CD4-positive, CD25-positive, alpha-beta regulatory T cell (primary cell): ENCODE measurements around the gene HOXD8. TPM values are rescaled to one million over a fixed set of nuclear protein-coding genes. Genes with fewer than 3 reads are reported as not detected.

Experiments used
- ATAC-seq, 2 donors: fragments of 150-1000 bp; cut with Tn5 transposase; one replicate each; pipeline ENCODE4 v1.10.0; 2021; ENCODE audit warnings: low read depth in 2 of 2, moderate number of reproducible peaks in 2 of 2, moderate library complexity in 1 of 2
- DNase-seq, 3 donors: peaks; one replicate each; pipeline versions ENCODE4 v3.0.0 to v3.0.0-alpha.2; 2012 to 2022; ENCODE audit warnings: mixed read lengths in 1 of 3
- H3K27ac ChIP-seq: one replicate; pipeline ENCODE4 v1.7.0; 2013; ENCODE audit warnings: mild to moderate bottlenecking, low read length; ENCODE audit not compliant: insufficient read depth, poor library complexity, severe bottlenecking
- H3K27me3 ChIP-seq: one replicate; pipeline ENCODE4 v1.7.0; 2013; ENCODE audit warnings: low read length; ENCODE audit not compliant: control insufficient read depth, insufficient read depth
- H3K36me3 ChIP-seq: one replicate; pipeline ENCODE4 v1.7.0; 2013; ENCODE audit warnings: mild to moderate bottlenecking, low read length, moderate library complexity; ENCODE audit not compliant: control insufficient read depth, insufficient read depth
- H3K4me1 ChIP-seq: 2 replicates; pipeline ENCODE4 v1.7.0; 2013; ENCODE audit warnings: mild to moderate bottlenecking, low read length; ENCODE audit not compliant: insufficient read depth, control insufficient read depth, poor library complexity, severe bottlenecking
- H3K4me3 ChIP-seq: one replicate; pipeline ENCODE4 v1.7.0; 2013; ENCODE audit warnings: low read depth, mild to moderate bottlenecking, low read length, moderate library complexity
- H3K9me3 ChIP-seq, 2 experiments: 1 replicate in 1 of 2; 2 replicates in 1 of 2; pipeline ENCODE4 v1.7.0; 2013; ENCODE audit warnings: low read length in 2 of 2, mild to moderate bottlenecking in 1 of 2, moderate library complexity in 1 of 2; ENCODE audit not compliant: control insufficient read depth in 2 of 2
- H3K27ac Mint-ChIP-seq, 3 donors: one replicate each; pipeline ENCODE4 v1.8.0; 2020 to 2022; ENCODE audit warnings: mild to moderate bottlenecking in 3 of 3, mixed read lengths in 3 of 3, moderate library complexity in 2 of 3
- H3K27me3 Mint-ChIP-seq: one replicate; pipeline ENCODE4 v1.8.0; 2022; ENCODE audit warnings: mild to moderate bottlenecking, mixed read lengths
- H3K36me3 Mint-ChIP-seq: one replicate; pipeline ENCODE4 v1.8.0; 2020; ENCODE audit warnings: mixed read lengths
- H3K4me1 Mint-ChIP-seq, 4 donors: one replicate each; pipeline ENCODE4 v1.8.0; 2020 to 2022; ENCODE audit warnings: mixed read lengths in 4 of 4, mild to moderate bottlenecking in 1 of 4
- H3K4me3 Mint-ChIP-seq, 4 donors: one replicate each; pipeline ENCODE4 v1.8.0; 2020 to 2022; ENCODE audit warnings: mild to moderate bottlenecking in 4 of 4, mixed read lengths in 4 of 4, moderate library complexity in 3 of 4
- H3K9me3 Mint-ChIP-seq, 7 donors: one replicate each; pipeline ENCODE4 v1.8.0; 2020 to 2022; ENCODE audit warnings: mixed read lengths in 7 of 7, mild to moderate bottlenecking in 3 of 7, moderate library complexity in 2 of 7
- polyA plus RNA-seq, 4 donors: library from polyadenylated mRNA; unstranded; fragments of 300-500 nt; fragmentation: Illumina TruSeq; gene quantifications; one replicate each; pipeline ENCODE4 v1.2.3, GENCODE V29; 2021
- total RNA-seq: library from RNA; stranded (reverse); gene quantifications from one replicate; pipeline ENCODE4 v1.2.3, GENCODE V29; 2022

Gene HOXD8
- total and polyA plus RNA-seq, 5 donors from 2014 or later: not detected

DNA sequence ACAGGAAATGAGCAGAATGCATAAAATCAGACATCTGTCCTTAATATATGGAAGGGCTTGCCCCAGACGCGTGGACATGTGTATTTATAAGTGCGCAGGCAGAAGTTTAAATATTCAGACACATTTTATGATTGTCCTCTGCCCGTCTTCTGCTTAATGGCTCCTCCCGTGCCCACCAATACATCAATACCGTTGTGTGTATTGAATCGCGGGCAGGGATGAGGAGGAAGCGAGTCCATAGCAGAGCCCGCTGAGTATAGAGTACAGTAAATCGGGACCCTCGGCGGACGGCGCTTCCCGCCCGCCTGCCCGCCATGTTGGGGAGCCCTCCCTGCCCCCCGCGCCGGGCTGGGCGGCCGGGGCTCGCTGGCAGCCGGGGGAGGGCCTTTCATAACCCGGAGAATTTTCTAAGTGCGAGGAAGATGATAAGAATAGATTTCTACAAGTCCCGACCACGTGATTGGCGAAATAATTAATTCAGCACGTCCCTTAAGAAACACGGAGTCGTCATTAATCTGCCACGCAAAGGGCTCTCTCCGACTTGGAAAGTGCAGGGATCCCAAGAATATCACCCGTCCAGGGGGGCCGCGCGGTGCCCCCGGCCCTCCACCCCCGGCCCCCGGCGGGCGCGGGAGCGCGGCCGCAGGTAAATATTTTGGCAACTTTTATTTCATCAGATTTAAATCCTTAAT, 27.4 kb downstream of the HOXD8 start, which contains the start of gene HOXD3:
HOXD3 (plus strand) TSS at position 501 of the 692 bp plus-strand sequence. CDS start 11,808 bp downstream, outside the sequence.
- ATAC-seq: no peak
- no peaks in the 10 kb centered on the region for H3K36me3 Mint-ChIP-seq
- DNase-seq: no peak
- Histone ChIP-seq H3K4me1 (peaks cover 6% of the 10 kb centered on the region), H3K36me3 (no peaks in the 10 kb centered on the region), H3K27me3 (peaks cover 36% of the 10 kb centered on the region), H3K4me3 (no peak within 1 kb of the TSS), H3K27ac (no peak within 1 kb of the TSS), H3K9me3 (peaks cover 0 to 3% of the 10 kb centered on the region in 2 experiments)
- H3K27ac Mint-ChIP-seq: no peak within 1 kb of the TSS
- peak within 1 kb of the TSS; percentile 22 to 57 (median 44) for H3K4me3 Mint-ChIP-seq
- peaks cover 0 to 14% (median 3%) of the 10 kb centered on the region in 4 donors for H3K4me1 Mint-ChIP-seq
- H3K27me3 Mint-ChIP-seq: peaks cover 91% of the 10 kb centered on the region
- peaks cover 0 to 5% (median 0%) of the 10 kb centered on the region in 7 donors for H3K9me3 Mint-ChIP-seq

DNA sequence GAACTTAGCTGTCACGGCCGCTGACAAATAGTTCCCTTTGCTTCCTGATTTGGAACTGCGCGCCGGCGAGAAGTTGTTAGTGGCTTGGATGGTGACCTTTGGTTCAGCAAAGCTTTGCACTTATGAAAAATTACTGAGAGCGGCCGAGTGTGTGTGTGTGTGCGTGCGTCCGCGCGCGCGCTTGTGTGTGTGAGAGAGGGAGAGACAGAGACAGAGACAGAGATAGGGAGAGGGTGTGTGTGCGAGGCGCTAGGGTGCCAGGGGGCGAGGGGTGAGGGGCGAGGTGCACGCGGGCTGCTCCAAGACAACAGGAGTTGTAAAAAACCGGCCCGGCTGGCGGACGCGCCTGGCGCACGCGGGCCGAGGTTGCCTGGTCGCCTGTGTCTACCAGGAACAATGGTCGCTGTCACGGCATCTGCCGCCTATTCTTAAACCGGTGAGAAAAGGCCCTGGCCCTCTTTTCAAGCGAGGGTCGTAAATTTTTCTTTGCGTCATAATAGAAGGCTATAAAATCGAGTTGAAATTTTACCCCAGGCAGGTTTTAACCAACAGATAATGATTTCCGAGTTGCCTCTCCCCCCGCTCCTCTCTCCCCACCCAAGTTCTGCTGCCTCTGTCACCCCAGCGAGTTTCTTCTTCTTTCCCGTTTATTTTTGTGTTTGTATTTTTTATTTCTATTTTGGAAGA, 28.1 kb downstream of the HOXD8 start:
- Mint-ChIP-seq H3K27me3 (peaks cover 93% of the 10 kb centered on the region), H3K36me3 (no peaks in the 10 kb centered on the region), H3K9me3 (peaks cover 0 to 5% (median 0%) of the 10 kb centered on the region in 7 donors), H3K27ac (no peak overlapping the region), H3K4me1 (peaks cover 0 to 15% (median 3%) of the 10 kb centered on the region in 4 donors), H3K4me3 (peak overlapping the region in 3 of 4 donors; percentile 22 to 49 (median 33))
- DNase-seq (no peak), ATAC-seq (no peak)
- Histone ChIP-seq H3K4me1 (peaks cover 6% of the 10 kb centered on the region), H3K27ac (no peak overlapping the region), H3K4me3 (no peak overlapping the region), H3K27me3 (peaks cover 39% of the 10 kb centered on the region), H3K36me3 (no peaks in the 10 kb centered on the region), H3K9me3 (peaks cover 0 to 3% of the 10 kb centered on the region in 2 experiments)

DNA sequence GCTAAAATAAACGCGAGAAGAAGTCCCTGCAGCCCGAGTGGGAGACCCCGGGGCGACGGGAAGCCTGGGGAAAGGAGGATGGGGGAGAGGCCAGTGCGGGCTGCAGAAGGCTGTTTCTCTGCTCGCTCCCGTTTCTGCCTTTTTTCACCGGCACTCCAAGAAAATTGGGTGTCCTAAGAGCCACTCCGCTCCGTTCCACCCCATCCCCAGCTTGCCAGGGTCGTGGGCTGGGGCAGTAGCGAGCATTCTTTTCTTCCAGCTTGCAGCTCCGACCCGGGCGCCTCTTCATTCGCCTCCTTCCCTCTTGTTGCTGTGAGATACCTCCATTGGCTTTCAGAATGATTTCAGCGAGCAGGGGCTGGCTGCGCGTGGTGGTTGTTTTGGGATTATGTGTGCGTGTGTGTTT, 28.7 kb downstream of the HOXD8 start:
- H3K27ac ChIP-seq: no peak overlapping the region
- DNase-seq: no peak
- H3K27me3 ChIP-seq: peaks cover 41% of the 10 kb centered on the region
- H3K9me3 ChIP-seq: peaks cover 0 to 3% of the 10 kb centered on the region in 2 experiments
- Mint-ChIP-seq H3K27ac (no peak overlapping the region), H3K4me1 (peaks cover 0 to 15% (median 3%) of the 10 kb centered on the region in 4 donors), H3K9me3 (peaks cover 0 to 6% (median 0%) of the 10 kb centered on the region in 7 donors), H3K36me3 (no peaks in the 10 kb centered on the region), H3K27me3 (peaks cover 92% of the 10 kb centered on the region), H3K4me3 (peak overlapping the region in 1 of 4 donors; percentile 48)
- no peaks in the 10 kb centered on the region for H3K36me3 ChIP-seq
- no peak overlapping the region for H3K4me3 ChIP-seq
- H3K4me1 ChIP-seq: peaks cover 6% of the 10 kb centered on the region
- no peak for ATAC-seq

DNA sequence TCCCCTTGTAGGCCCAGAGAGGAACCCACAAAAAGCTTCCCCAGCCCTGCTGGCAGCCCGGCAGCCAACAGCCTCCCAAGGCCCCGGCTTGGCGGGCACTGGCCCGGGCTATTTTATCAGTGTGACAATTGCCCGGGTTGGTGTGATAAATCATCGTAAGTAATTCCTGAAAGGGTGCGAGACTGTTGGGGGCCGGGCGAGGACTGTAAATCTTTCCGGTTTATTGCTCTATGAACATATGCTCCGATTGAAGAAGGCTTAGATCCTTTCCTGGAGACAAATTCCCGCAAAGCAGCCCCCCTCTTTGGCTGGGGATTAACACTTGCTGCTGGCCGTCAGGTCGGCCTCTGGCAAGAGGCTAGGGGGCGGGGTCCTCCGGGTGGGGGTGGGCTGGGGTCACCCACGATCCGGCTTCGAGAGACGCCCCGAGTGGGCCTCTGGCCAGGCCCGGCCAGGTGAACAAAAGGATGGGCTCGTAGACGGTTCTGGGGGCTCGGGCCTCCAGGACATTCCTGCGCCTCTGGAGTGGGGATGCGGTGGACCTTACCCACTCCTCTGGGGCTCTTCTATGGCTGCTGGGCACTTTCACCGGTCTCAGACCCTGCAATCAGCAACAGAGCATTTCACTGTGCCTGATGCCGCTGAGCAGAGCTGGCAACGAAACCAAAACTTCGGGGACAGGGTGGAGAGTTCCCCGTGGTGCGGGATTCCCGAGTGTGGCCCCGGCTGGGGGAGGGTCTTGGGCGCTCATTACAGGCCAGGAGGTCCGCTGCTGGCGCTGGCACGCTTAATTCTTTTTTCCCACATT, 29.6 kb downstream of the HOXD8 start:
- peaks cover 6% of the 10 kb centered on the region for H3K4me1 ChIP-seq
- no peak overlapping the region for H3K4me3 ChIP-seq
- ATAC-seq: no peak
- Mint-ChIP-seq H3K27me3 (peaks cover 92% of the 10 kb centered on the region), H3K4me3 (peak overlapping the region in 2 of 4 donors; percentile 38 to 61), H3K4me1 (peaks cover 0 to 15% (median 3%) of the 10 kb centered on the region in 4 donors), H3K36me3 (peaks cover under 1% of the 10 kb centered on the region), H3K9me3 (peaks cover 0 to 12% (median 0%) of the 10 kb centered on the region in 7 donors), H3K27ac (no peak overlapping the region)
- no peak overlapping the region for H3K27ac ChIP-seq
- peaks cover 0 to 3% of the 10 kb centered on the region in 2 experiments for H3K9me3 ChIP-seq
- no peaks in the 10 kb centered on the region for H3K36me3 ChIP-seq
- H3K27me3 ChIP-seq: peaks cover 43% of the 10 kb centered on the region
- DNase-seq: no peak

DNA sequence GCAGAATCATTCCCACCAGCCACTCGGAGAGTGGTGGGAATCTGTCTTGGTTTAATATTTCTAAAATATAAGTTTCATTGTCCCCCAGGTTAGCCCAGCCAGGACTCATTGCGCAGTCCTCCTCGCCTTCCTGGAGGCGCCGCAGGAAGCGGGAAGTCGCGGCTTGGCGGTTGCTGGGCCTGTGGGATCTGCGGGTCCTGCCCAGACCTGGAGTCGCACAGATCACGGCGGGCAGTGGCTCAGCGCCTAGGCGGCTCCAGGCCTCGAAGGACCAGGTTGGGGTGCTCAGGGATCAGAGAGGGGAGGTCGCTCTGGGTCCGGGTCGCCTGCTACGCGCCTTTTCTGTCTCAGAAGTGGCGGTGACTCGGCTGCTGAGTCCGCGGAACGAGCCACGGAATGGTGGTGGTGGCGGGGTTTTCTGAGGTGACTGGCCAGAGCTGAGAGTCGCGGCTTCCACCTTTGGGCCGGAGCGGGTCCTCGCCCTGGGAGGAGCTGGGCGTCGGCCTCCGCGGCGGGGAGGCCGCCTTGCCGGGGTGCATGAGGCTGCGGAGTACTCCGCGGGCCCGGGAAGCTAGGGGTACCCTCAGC, 30.3 kb downstream of the HOXD8 start:
- ATAC-seq (no peak), DNase-seq (no peak)
- H3K36me3 ChIP-seq: no peaks in the 10 kb centered on the region
- peaks cover 0 to 18% (median 3%) of the 10 kb centered on the region in 4 donors for H3K4me1 Mint-ChIP-seq
- H3K27ac ChIP-seq: no peak overlapping the region
- H3K27me3 Mint-ChIP-seq: peaks cover 92% of the 10 kb centered on the region
- H3K4me1 ChIP-seq: peaks cover 6% of the 10 kb centered on the region
- H3K27me3 ChIP-seq: peaks cover 43% of the 10 kb centered on the region
- peaks cover 0 to 12% (median 4%) of the 10 kb centered on the region in 7 donors for H3K9me3 Mint-ChIP-seq
- H3K4me3 Mint-ChIP-seq: peak overlapping the region in 1 of 4 donors; percentile 61
- H3K4me3 ChIP-seq: no peak overlapping the region
- H3K36me3 Mint-ChIP-seq: peaks cover 4% of the 10 kb centered on the region
- no peak overlapping the region for H3K27ac Mint-ChIP-seq
- peaks cover 0 to 3% of the 10 kb centered on the region in 2 experiments for H3K9me3 ChIP-seq

DNA sequence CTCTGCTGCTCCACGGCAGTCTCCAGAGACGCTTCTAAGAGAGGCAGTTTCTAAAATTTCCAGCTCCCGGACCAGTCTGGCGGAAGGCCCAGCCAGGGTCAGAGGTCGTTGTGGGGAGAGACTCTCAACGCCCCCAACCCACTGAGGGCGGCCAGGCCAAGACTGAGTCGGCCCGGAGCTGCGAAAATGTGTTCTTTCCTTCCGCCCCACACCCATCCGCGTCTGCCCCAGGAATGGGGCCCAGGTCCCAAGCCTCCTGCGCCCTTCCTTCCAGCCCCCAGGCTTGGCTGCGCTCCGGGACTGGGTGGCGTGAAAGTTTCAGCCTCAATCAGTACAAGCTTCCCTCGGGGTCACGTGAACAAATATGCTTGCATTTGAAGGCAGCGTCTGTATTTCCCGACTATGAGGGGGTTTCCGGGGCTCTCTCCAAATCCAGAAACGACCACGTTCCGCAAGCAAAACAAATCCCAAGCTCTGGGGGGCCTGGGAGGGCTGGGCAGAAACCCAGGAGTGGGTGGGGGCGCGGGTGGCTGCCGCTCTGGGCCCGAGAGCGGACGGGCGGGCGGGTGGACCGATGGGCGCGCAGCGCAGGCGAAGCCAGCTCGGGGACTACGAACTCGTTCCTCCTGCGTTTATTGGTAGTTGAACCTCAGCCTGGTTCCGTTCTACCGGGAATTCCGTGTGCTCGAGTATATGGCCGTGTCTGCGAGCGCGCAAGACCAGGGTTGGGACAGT, 30.9 kb downstream of the HOXD8 start:
- H3K27me3 ChIP-seq: peaks cover 38% of the 10 kb centered on the region
- no peak overlapping the region for H3K27ac ChIP-seq
- H3K36me3 ChIP-seq: no peaks in the 10 kb centered on the region
- peaks cover 0 to 12% (median 4%) of the 10 kb centered on the region in 7 donors for H3K9me3 Mint-ChIP-seq
- DNase-seq (no peak), ATAC-seq (no peak)
- no peak overlapping the region for H3K4me3 ChIP-seq
- H3K4me1 Mint-ChIP-seq: peaks cover 0 to 21% (median 3%) of the 10 kb centered on the region in 4 donors
- no peak overlapping the region for H3K27ac Mint-ChIP-seq
- peaks cover 0 to under 1% of the 10 kb centered on the region in 2 experiments for H3K9me3 ChIP-seq
- peaks cover 4% of the 10 kb centered on the region for H3K36me3 Mint-ChIP-seq
- H3K4me3 Mint-ChIP-seq: peak overlapping the region in 1 of 4 donors; percentile 35
- peaks cover 92% of the 10 kb centered on the region for H3K27me3 Mint-ChIP-seq
- H3K4me1 ChIP-seq: peaks cover 6% of the 10 kb centered on the region
